A549 (cell line): ENCODE measurements around the gene ST6GALNAC4. TPM values are rescaled to one million over a fixed set of nuclear protein-coding genes. Genes with fewer than 3 reads are reported as not detected.

Experiments used
- ATAC-seq, 2 experiments: fragments of 200-7000 bp in 1 of 2; fragments of >200 bp in 1 of 2; cut with Nextera tagmentation in 1 of 2; cut with Tn5 transposase in 1 of 2; 3 replicates each; pipeline versions ENCODE4 v1.8.0 to v1.9.1; 2018 to 2020; ENCODE audit warnings: mild to moderate bottlenecking in 1 of 2, moderate library complexity in 1 of 2
- CTCF ChIA-PET: fragments of 300-600 bp; sonication (Branson Sonifier 250); formaldehyde crosslinking; extraction: SDS; loops from one replicate; lab custom pipeline; 2021; ENCODE audit warnings: antibody characterized with exemption, inconsistent platforms; lab: Yijun Ruan, JAX
- POLR2A ChIA-PET: fragments of 350-600 bp; formaldehyde crosslinking; extraction: SDS; loops from one replicate; lab custom pipeline; 2021; ENCODE audit warnings: antibody characterized with exemption, inconsistent platforms; lab: Yijun Ruan, JAX
- DNase-seq, 2 experiments: peaks; one replicate each; pipeline versions ENCODE4 v3.0.0 to v3.0.0-alpha.2; 2011 to 2016; ENCODE audit warnings: low read depth in 1 of 2, low spot score in 1 of 2
- FAIRE-seq: peaks from 2 replicates; lab custom pipeline; 2011; peaks lifted over from hg19 to GRCh38; lab: Jason Lieb, UNC
- H3K27ac ChIP-seq, 2 experiments: fragments of >200 bp; sonication (Bioruptor Twin); formaldehyde crosslinking; 3 replicates each; pipeline ENCODE4 v1.5.1; 2016 to 2017
- H3K4me1 ChIP-seq: fragments of >200 bp; sonication (Bioruptor Twin); formaldehyde crosslinking; 3 replicates; pipeline ENCODE4 v1.6.1; 2016
- H3K4me2 ChIP-seq: fragments of >200 bp; sonication (Bioruptor Twin); formaldehyde crosslinking; 3 replicates; pipeline ENCODE4 v1.6.1; 2016
- H3K4me3 ChIP-seq: fragments of >200 bp; sonication (Bioruptor Twin); formaldehyde crosslinking; 3 replicates; pipeline ENCODE4 v1.5.1; 2016
- H3K9me3 ChIP-seq: fragments of >200 bp; sonication (Bioruptor Twin); formaldehyde crosslinking; 3 replicates; pipeline ENCODE4 v1.6.1; 2016
- BCL3 ChIP-seq: fragments of >200 bp; sonication (Bioruptor Twin); formaldehyde crosslinking; IDR thresholded peaks from 3 replicates; pipeline ENCODE4 v1.6.1; 2016
- BHLHE40 ChIP-seq: IDR thresholded peaks from 2 replicates; pipeline ENCODE4 v1.6.1; 2012; ENCODE audit warnings: low read depth, low read length, inconsistent platforms
- CEBPB ChIP-seq, 2 experiments: fragments of >200 bp in 1 of 2; sonication (Bioruptor Twin) in 1 of 2; formaldehyde crosslinking in 1 of 2; IDR thresholded peaks; 2 replicates each; pipeline ENCODE4 v1.6.1; 2012 to 2016
- CHD2 ChIP-seq: fragments of 150-350 bp; IDR thresholded peaks from 2 replicates; pipeline ENCODE4 v1.6.1; 2014; ENCODE audit warnings: low read length; ENCODE audit not compliant: partially characterized antibody
- CTCF ChIP-seq: fragments of >200 bp; sonication (Bioruptor Twin); formaldehyde crosslinking; IDR thresholded peaks from 3 replicates; pipeline ENCODE4 v1.5.1; 2016
- EHF ChIP-seq: fragments of 250-450 bp; sonication (Bioruptor Pico); IDR thresholded peaks from 2 replicates; pipeline ENCODE4 v1.5.0; 2020; ENCODE audit warnings: mild to moderate bottlenecking
- ELK1 ChIP-seq: fragments of 150-350 bp; IDR thresholded peaks from 2 replicates; pipeline ENCODE4 v1.6.1; 2014; ENCODE audit warnings: low read depth, mild to moderate bottlenecking, low read length
- EP300 ChIP-seq, 2 experiments: fragments of >200 bp; sonication (Bioruptor Twin); formaldehyde crosslinking; IDR thresholded peaks; 2 replicates in 1 of 2; 3 replicates in 1 of 2; pipeline ENCODE4 v1.6.1; 2016 to 2017
- ESRRA ChIP-seq: fragments of 150-350 bp; IDR thresholded peaks from 2 replicates; pipeline ENCODE4 v1.6.1; 2014; ENCODE audit warnings: mild to moderate bottlenecking, low read length, borderline replicate concordance
- FOSB ChIP-seq: fragments of 250-450 bp; sonication (Bioruptor Pico); IDR thresholded peaks from 2 replicates; pipeline ENCODE4 v1.5.0; 2020; ENCODE audit warnings: mild to moderate bottlenecking, moderate library complexity
- GATA3 ChIP-seq: IDR thresholded peaks from 2 replicates; pipeline ENCODE4 v1.6.1; 2012; ENCODE audit warnings: borderline replicate concordance
- HDAC2 ChIP-seq: fragments of 200-600 bp; sonication (generic); IDR thresholded peaks from 2 replicates; pipeline ENCODE4 v1.6.1; 2016
- HMGXB4 ChIP-seq: fragments of 250-450 bp; sonication (Bioruptor Pico); IDR thresholded peaks from 2 replicates; pipeline ENCODE4 v1.5.0; 2021; ENCODE audit warnings: mild to moderate bottlenecking, moderate library complexity, borderline replicate concordance
- HOXA7 ChIP-seq: fragments of 250-450 bp; sonication (Bioruptor Pico); IDR thresholded peaks from 2 replicates; pipeline ENCODE4 v1.5.0; 2020; ENCODE audit warnings: mild to moderate bottlenecking, moderate library complexity
- HOXB13 ChIP-seq: fragments of 250-450 bp; sonication (Bioruptor Pico); IDR thresholded peaks from 2 replicates; pipeline ENCODE4 v1.5.0; 2020; ENCODE audit warnings: low read depth, mild to moderate bottlenecking, moderate library complexity
- JUNB ChIP-seq: fragments of >200 bp; sonication (Bioruptor Twin); formaldehyde crosslinking; IDR thresholded peaks from 2 replicates; pipeline ENCODE4 v1.6.1; 2016
- MAFK ChIP-seq: fragments of 450-650 bp; IDR thresholded peaks from 2 replicates; pipeline ENCODE4 v1.6.1; 2014; ENCODE audit not compliant: partially characterized antibody
- MAX ChIP-seq: IDR thresholded peaks from 2 replicates; pipeline ENCODE4 v1.6.1; 2012
- MYC ChIP-seq: IDR thresholded peaks from 2 replicates; pipeline ENCODE4 v1.6.1; 2012; ENCODE audit warnings: mild to moderate bottlenecking, inconsistent platforms, low read length, improper control_type of control experiment, borderline replicate concordance
- PBX3 ChIP-seq: IDR thresholded peaks from 2 replicates; pipeline ENCODE4 v1.6.1; 2012
- PHF8 ChIP-seq: fragments of 200-600 bp; sonication (generic); IDR thresholded peaks from 2 replicates; pipeline ENCODE4 v1.6.1; 2016; ENCODE audit warnings: low read depth, mild to moderate bottlenecking, antibody characterized with exemption, moderate library complexity, borderline replicate concordance
- POLR2A ChIP-seq: IDR thresholded peaks from 2 replicates; pipeline ENCODE4 v1.6.1; 2012; ENCODE audit warnings: mild to moderate bottlenecking, low read length
- RFX5 ChIP-seq: fragments of 450-650 bp; IDR thresholded peaks from 2 replicates; pipeline ENCODE4 v1.7.1; 2014; ENCODE audit warnings: antibody characterized with exemption, mild to moderate bottlenecking, moderate library complexity
- RNF2 ChIP-seq: fragments of 200-600 bp; sonication (generic); IDR thresholded peaks from 2 replicates; pipeline ENCODE4 v1.6.1; 2016; ENCODE audit warnings: low read depth, mild to moderate bottlenecking, antibody characterized with exemption, moderate library complexity, borderline replicate concordance
- SMC3 ChIP-seq: fragments of >200 bp; sonication (Bioruptor Twin); formaldehyde crosslinking; IDR thresholded peaks from 3 replicates; pipeline ENCODE4 v1.6.1; 2018; ENCODE audit warnings: inconsistent platforms
- SREBF2 ChIP-seq: fragments of 450-650 bp; IDR thresholded peaks from 2 replicates; pipeline ENCODE4 v1.6.1; 2014; ENCODE audit warnings: mild to moderate bottlenecking, moderate library complexity
- ZFP36 ChIP-seq: fragments of 450-650 bp; IDR thresholded peaks from 2 replicates; pipeline ENCODE4 v1.6.1; 2014; ENCODE audit warnings: borderline replicate concordance; ENCODE audit not compliant: partially characterized antibody
- ZNF302 ChIP-seq: fragments of 250-450 bp; sonication (Bioruptor Pico); IDR thresholded peaks from 2 replicates; pipeline ENCODE4 v1.9.0; 2021; ENCODE audit warnings: inconsistent platforms, mild to moderate bottlenecking, moderate library complexity
- WGBS: methylation state at CpG from one replicate; pipeline ENCODE4 v1.1.6; 2017; ENCODE audit errors: missing lambda C conversion rate; 5-methylcytosine and 5-hydroxymethylcytosine counted together
- polyA plus RNA-seq, 4 experiments: library from polyadenylated mRNA; depleted of rRNA in 3 of 4; stranded (reverse); fragments of >200 nt; fragmentation: RNase III in 1 of 4; extraction: RNeasy Plus Mini Kit Qiagen cat#74134 plus additional on column Dnase treatment in 1 of 4; gene quantifications; 2 replicates in 3 of 4; 3 replicates in 1 of 4; pipeline ENCODE4 v1.2.3, GENCODE V29; 2011 to 2017

The ST6GALNAC4 gene
- polyA plus RNA-seq, 2 of the 4 experiments (the other 2 are of a cell fraction) = 11.0 to 24.8 TPM

GRCh38 chr9:127931092-127931881, 14.4 kb upstream of the ST6GALNAC4 start (continued):
- peak; percentile 26 for TF ChIP-seq PBX3
- TF ChIP-seq GATA3 = peak; percentile 27; the same call in 1 of the 2 replicates
- no peak for TF ChIP-seq HMGXB4
- TF ChIP-seq CEBPB (IDR thresholded peaks at IDR 0.05) = peak in 1 of 2 experiments; percentile 49; a peak in 1 of 4 replicates
- peak; percentile 32 for TF ChIP-seq CHD2
- TF ChIP-seq EHF (CRISPR knock-in tag) = peak; percentile 35; the same call in 1 of the 2 replicates
- TF ChIP-seq POLR2A = 0 out of 2 replicates have a peak, but pooled peaks have one; percentile 1
- TF ChIP-seq BHLHE40 = 0 out of 2 replicates have a peak, but pooled peaks have one; percentile 32
- 0 out of 2 replicates have a peak, but pooled peaks have one; percentile 13 for TF ChIP-seq MAX
- TF ChIP-seq MYC = no peak
- TF ChIP-seq RNF2 = no peak

GRCh38 chr9:127930231-127931091, 13.6 kb upstream of the ST6GALNAC4 start, which contains the start of gene PIP5KL1:
TSS of gene PIP5KL1 (minus strand) at chr9:127930777. CDS start at chr9:127930752, 25 bp downstream.
- H3K4me2 ChIP-seq = peak within 1 kb of the TSS; percentile 98
- ATAC-seq (peak; percentile 72 to 86), FAIRE-seq (no peak), DNase-seq (peak; percentile 89 to 95)
- peaks cover 45% of the 10 kb centered on the region for H3K4me1 ChIP-seq
- peak within 1 kb of the TSS; percentile 54 for H3K4me3 ChIP-seq
- H3K9me3 ChIP-seq = no peaks in the 10 kb centered on the region
- WGBS = 4% methylated on average over 28 of the region's 70 CpGs
- CTCF ChIA-PET = interaction anchor here (0.6 to 35.7 kb wide), 8 partner anchors 9 to 195 kb away, joined by 3 to 827 read pairs (median 10); partner anchors contain the start of gene TOR2A
- peak within 1 kb of the TSS; percentile 83 to 84 for H3K27ac ChIP-seq
- POLR2A ChIA-PET = interaction anchor here (0.8 kb wide), 1 partner anchor 11 kb away, joined by 3 read pairs; no protein-coding TSS in a partner anchor
- TF ChIP-seq RFX5 (0 out of 2 replicates have a peak, but pooled peaks have one; percentile 20), HOXA7 (CRISPR knock-in tag) (0 out of 2 replicates have a peak, but pooled peaks have one; percentile 33), BCL3 (no peak), BHLHE40 (no peak), ELK1 (no peak), GATA3 (0 out of 2 replicates have a peak, but pooled peaks have one; percentile 8), SREBF2 (no peak), CEBPB (IDR thresholded peaks at IDR 0.05) (no peak), ZNF302 (CRISPR knock-in tag) (no peak), HOXB13 (CRISPR knock-in tag) (no peak), MAFK (no peak), ZFP36 (no peak), CTCF (peak; percentile 10; the same call in 1 of the 3 replicates), MYC (no peak), PHF8 (no peak), JUNB (no peak), SMC3 (no peak; the same call in 2 of the 3 replicates), EP300 (IDR thresholded peaks at IDR 0.05) (no peak), FOSB (CRISPR knock-in tag) (peak; percentile 61; the same call in 1 of the 2 replicates), HDAC2 (no peak), ESRRA (no peak)
